Measurements from ENCODE around the gene FSD2. TPM values are rescaled to one million over a fixed set of nuclear protein-coding genes. Genes with fewer than 3 reads are reported as not detected.

Gene FSD2
- total and polyA plus RNA-seq, 9 of the 15 experiments (the other 6 are each of a cell fraction or from before 2014, with no cell fraction given): 0.01 to 0.06 TPM; not detected in 7

- no peak for TF ChIP-seq ZNF175 (CRISPR knock-in tag; IDR thresholded peaks at IDR 0.05; ENCODE audit: low read depth)
- no peak; the same call in none of the 2 replicates for TF ChIP-seq SIN3B (IDR thresholded peaks at IDR 0.05; ENCODE audit: low read depth)
- TF ChIP-seq ILF3 (IDR thresholded peaks at IDR 0.05; ENCODE audit: borderline replicate concordance): peak; percentile 35; the same call in 1 of the 2 replicates
- TF ChIP-seq MTF1 (CRISPR knock-in tag; IDR thresholded peaks at IDR 0.05; ENCODE audit: borderline replicate concordance): no peak
- TF ChIP-seq KAT7 (CRISPR knock-in tag; IDR thresholded peaks at IDR 0.05; ENCODE audit: borderline replicate concordance): no peak; the same call in 1 of the 2 replicates
- TF ChIP-seq FUS (optimal IDR thresholded peaks at IDR 0.05; ENCODE audit: low read depth, low read length): peak; percentile 15
- TF ChIP-seq PPARD (CRISPR knock-in tag; IDR thresholded peaks at IDR 0.05): no peak
- TF ChIP-seq ZNF507 (tag; conservative IDR thresholded peaks at IDR 0.05): no peak
- TF ChIP-seq ZSCAN29 (IDR thresholded peaks at IDR 0.05): no peak
- TF ChIP-seq ARID2 (IDR thresholded peaks at IDR 0.05): no peak
- TF ChIP-seq, protein P1, sequence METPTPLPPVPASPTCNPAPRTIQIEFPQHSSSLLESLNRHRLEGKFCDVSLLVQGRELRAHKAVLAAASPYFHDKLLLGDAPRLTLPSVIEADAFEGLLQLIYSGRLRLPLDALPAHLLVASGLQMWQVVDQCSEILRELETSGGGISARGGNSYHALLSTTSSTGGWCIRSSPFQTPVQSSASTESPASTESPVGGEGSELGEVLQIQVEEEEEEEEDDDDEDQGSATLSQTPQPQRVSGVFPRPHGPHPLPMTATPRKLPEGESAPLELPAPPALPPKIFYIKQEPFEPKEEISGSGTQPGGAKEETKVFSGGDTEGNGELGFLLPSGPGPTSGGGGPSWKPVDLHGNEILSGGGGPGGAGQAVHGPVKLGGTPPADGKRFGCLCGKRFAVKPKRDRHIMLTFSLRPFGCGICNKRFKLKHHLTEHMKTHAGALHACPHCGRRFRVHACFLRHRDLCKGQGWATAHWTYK (CRISPR knock-in tag; IDR thresholded peaks at IDR 0.05): no peak
- no peak; the same call in 1 of the 2 replicates for TF ChIP-seq ZNF24 (IDR thresholded peaks at IDR 0.05)
- TF ChIP-seq PHF8 (IDR thresholded peaks at IDR 0.05; ENCODE audit: borderline replicate concordance, low read length): peak; percentile 91
- TF ChIP-seq ZNF134 (CRISPR knock-in tag; conservative IDR thresholded peaks at IDR 0.05): no peak
- no peak for TF ChIP-seq ZNF347 (CRISPR knock-in tag; IDR thresholded peaks at IDR 0.05; ENCODE audit: low read depth)
- TF ChIP-seq MYC (IDR thresholded peaks at IDR 0.05; ENCODE audit: low read depth, low read length): no peak
- TF ChIP-seq MYC (CRISPR knock-in tag; IDR thresholded peaks at IDR 0.05; ENCODE audit: borderline replicate concordance, low read depth): no peak
- TF ChIP-seq HNRNPL (IDR thresholded peaks at IDR 0.05; ENCODE audit: low read depth, low read length): peak; percentile 39; the same call in 1 of the 2 replicates
- no peak for TF ChIP-seq BRD4 (IDR thresholded peaks at IDR 0.05)
- TF ChIP-seq ZKSCAN1 (IDR thresholded peaks at IDR 0.05; ENCODE audit: low read depth, low read length): no peak
- peak; percentile 97 for TF ChIP-seq NEUROD1 (IDR thresholded peaks at IDR 0.05; ENCODE audit: borderline replicate concordance, low read depth, low read length, partially characterized antibody)
- TF ChIP-seq KHSRP (IDR thresholded peaks at IDR 0.05): no peak
- TF ChIP-seq CCAR2 (IDR thresholded peaks at IDR 0.05; ENCODE audit: low read depth, low read length): no peak
- peak; percentile 83 for TF ChIP-seq CHD2 (IDR thresholded peaks at IDR 0.05; ENCODE audit: low read depth, low read length)
- TF ChIP-seq L3MBTL2 (IDR thresholded peaks at IDR 0.05): peak; percentile 78
- no peak for TF ChIP-seq DDX20 (tag; IDR thresholded peaks at IDR 0.05; ENCODE audit: low read depth)
- peak; percentile 56 for TF ChIP-seq MEIS2 (IDR thresholded peaks at IDR 0.05; ENCODE audit: partially characterized antibody)
- TF ChIP-seq ZBTB2 (IDR thresholded peaks at IDR 0.05): no peak
- no peak for TF ChIP-seq ESRRB (CRISPR knock-in tag; IDR thresholded peaks at IDR 0.05; ENCODE audit: borderline replicate concordance)
- TF ChIP-seq ZBTB17 (CRISPR knock-in tag; IDR thresholded peaks at IDR 0.05): peak; percentile 76
Measured at GRCh38 chr15:82809308-82810060, 3.6 kb upstream of the FSD2 start, which contains the start of gene WHAMM (continued).
